DOHH2 (cell line): ENCODE results near the gene TULP3.

Source experiments
- CTCF ChIP-seq: fragments of 200-600 bp; sonication (generic); IDR thresholded peaks from one replicate; pipeline ENCODE4 v1.5.1; 2014; ENCODE audit warnings: antibody characterized with exemption, mild to moderate bottlenecking, low read depth, low read length; ENCODE audit not compliant: poor library complexity, severe bottlenecking
- EZH2phosphoT487 ChIP-seq: fragments of 200-600 bp; sonication (generic); IDR thresholded peaks from 2 replicates; pipeline ENCODE4 v1.6.1; 2017; ENCODE audit warnings: borderline replicate concordance, mild to moderate bottlenecking, antibody characterized with exemption, low read length, moderate library complexity, mixed read lengths

- TF ChIP-seq CTCF: no peak
- no peak for TF ChIP-seq EZH2phosphoT487
These were observed 80.1 kb downstream of the TULP3 start for GRCh38 chr12:2970744-2971143.
